Liver (tissue), 9 donors: ENCODE results near the gene SSC4D. TPM values are rescaled to one million over a fixed set of nuclear protein-coding genes. Genes with fewer than 3 reads are reported as not detected.
"Not testable (repeated sequence)": the region's sequence is repeated elsewhere in the genome, so short reads cannot be mapped to it uniquely, and the experiment has no call there.

Experiments used
- DNase-seq: peaks from one replicate; pipeline ENCODE4 v3.0.0-alpha.2; 2017; ENCODE audit warnings: low spot score
- H3K27ac ChIP-seq, 2 donors: one replicate each; pipeline ENCODE4 v1.7.0; 2013; ENCODE audit warnings: inconsistent platforms in 2 of 2, low read length in 2 of 2, control low read depth in 1 of 2, low read depth in 1 of 2, mild to moderate bottlenecking in 1 of 2
- H3K27me3 ChIP-seq, 4 donors: one replicate each; pipeline versions ENCODE4 v1.6.1 to v1.7.0; 2013; ENCODE audit warnings: low read length in 3 of 4, inconsistent platforms in 1 of 4, mild to moderate bottlenecking in 1 of 4, moderate library complexity in 1 of 4; ENCODE audit not compliant: control insufficient read depth in 4 of 4, insufficient read depth in 4 of 4
- H3K36me3 ChIP-seq, 4 donors: one replicate each; pipeline versions ENCODE4 v1.6.1 to v1.7.0; 2013; ENCODE audit warnings: low read length in 3 of 4, mild to moderate bottlenecking in 3 of 4, low read depth in 1 of 4, moderate library complexity in 1 of 4; ENCODE audit not compliant: control insufficient read depth in 4 of 4, insufficient read depth in 3 of 4
- H3K4me1 ChIP-seq, 4 donors: one replicate each; pipeline versions ENCODE4 v1.6.1 to v1.7.0; 2013; ENCODE audit warnings: low read length in 3 of 4, mild to moderate bottlenecking in 3 of 4, moderate library complexity in 1 of 4; ENCODE audit not compliant: control insufficient read depth in 4 of 4, insufficient read depth in 4 of 4
- H3K4me3 ChIP-seq, 3 donors: one replicate each; pipeline versions ENCODE4 v1.6.1 to v1.7.0; 2013; ENCODE audit warnings: low read length in 3 of 3, control low read depth in 1 of 3, low read depth in 1 of 3, mild to moderate bottlenecking in 1 of 3
- H3K9ac ChIP-seq, 2 donors: one replicate each; pipeline ENCODE4 v1.7.0; 2013; ENCODE audit warnings: low read length in 2 of 2, mild to moderate bottlenecking in 2 of 2, moderate library complexity in 2 of 2, control low read depth in 1 of 2, low read depth in 1 of 2
- H3K9me3 ChIP-seq, 4 donors: one replicate each; pipeline versions ENCODE4 v1.6.1 to v1.7.0; 2013; ENCODE audit warnings: low read length in 3 of 4; ENCODE audit not compliant: control insufficient read depth in 4 of 4
- EGR1 ChIP-seq, 2 donors: IDR thresholded peaks; 2 replicates each; pipeline ENCODE4 v1.6.1; 2016 to 2018; ENCODE audit warnings: antibody characterized with exemption in 2 of 2, low read depth in 2 of 2
- FOXA2 ChIP-seq: IDR thresholded peaks from 2 replicates; pipeline ENCODE4 v1.6.1; 2016; ENCODE audit warnings: antibody characterized with exemption
- GABPA ChIP-seq, 2 donors: IDR thresholded peaks in 1 of 2; conservative IDR thresholded peaks in 1 of 2; 2 replicates each; pipeline ENCODE4 v1.6.1; 2016; ENCODE audit warnings: antibody characterized with exemption in 2 of 2, mild to moderate bottlenecking in 1 of 2, moderate library complexity in 1 of 2
- HNF4A ChIP-seq, 2 donors: conservative IDR thresholded peaks; 2 replicates each; pipeline ENCODE4 v1.6.1; 2016; ENCODE audit warnings: antibody characterized with exemption in 2 of 2, mild to moderate bottlenecking in 2 of 2
- HNF4G ChIP-seq: IDR thresholded peaks from 2 replicates; pipeline ENCODE4 v1.6.1; 2016; ENCODE audit warnings: antibody characterized with exemption
- NR2F2 ChIP-seq: IDR thresholded peaks from 2 replicates; pipeline ENCODE4 v1.6.1; 2016; ENCODE audit warnings: antibody characterized with exemption
- RAD21 ChIP-seq, 2 donors: IDR thresholded peaks; 2 replicates each; pipeline ENCODE4 v1.6.1; 2016; ENCODE audit warnings: antibody characterized with exemption in 2 of 2, mild to moderate bottlenecking in 2 of 2
- RXRA ChIP-seq, 2 donors: IDR thresholded peaks; 2 replicates each; pipeline ENCODE4 v1.6.1; 2017 to 2018; ENCODE audit warnings: antibody characterized with exemption in 2 of 2, mild to moderate bottlenecking in 1 of 2
- SP1 ChIP-seq: IDR thresholded peaks from 2 replicates; pipeline ENCODE4 v1.6.1; 2018; ENCODE audit warnings: antibody characterized with exemption, mild to moderate bottlenecking
- TAF1 ChIP-seq: conservative IDR thresholded peaks from 2 replicates; pipeline ENCODE4 v1.6.1; 2016; ENCODE audit warnings: antibody characterized with exemption, mild to moderate bottlenecking
- YY1 ChIP-seq: IDR thresholded peaks from 2 replicates; pipeline ENCODE4 v1.6.1; 2016; ENCODE audit warnings: antibody characterized with exemption, mild to moderate bottlenecking
- WGBS: extraction: QIAGEN DNeasy Blood & Tissue Kit; methylation state at CpG from one replicate; pipeline ENCODE4 v1.1.7; 2013; 5-methylcytosine and 5-hydroxymethylcytosine counted together
- polyA plus RNA-seq, 2 donors: library from polyadenylated mRNA; stranded (reverse) in 1 of 2; unstranded in 1 of 2; fragments of 200-250 nt in 1 of 2; fragments of >200 nt in 1 of 2; fragmentation: Nextera tagmentation in 1 of 2; extraction: Ambion mirVana in 1 of 2; gene quantifications; one replicate each; pipeline versions ENCODE4 v1.2.1 to v1.2.3, GENCODE V29; 2013 to 2015
- total RNA-seq, 2 donors: library from RNA; depleted of rRNA; stranded (reverse); fragments of >200 nt; gene quantifications; one replicate each; pipeline ENCODE4 v1.2.3, GENCODE V29; 2014
- TF ChIP-seq, protein P1 (sequence below): IDR thresholded peaks from 2 replicates; pipeline ENCODE4 v1.6.1; 2016; ENCODE audit warnings: antibody characterized with exemption
- TF ChIP-seq, protein P2 (sequence below): IDR thresholded peaks from 2 replicates; pipeline ENCODE4 v1.6.1; 2016; ENCODE audit warnings: antibody characterized with exemption
- TF ChIP-seq, protein P3 (sequence below): IDR thresholded peaks from 2 replicates; pipeline ENCODE4 v1.6.1; 2016; ENCODE audit warnings: antibody characterized with exemption
- TF ChIP-seq, protein P4 (sequence below): IDR thresholded peaks from 2 replicates; pipeline ENCODE4 v1.6.1; 2016; ENCODE audit warnings: antibody characterized with exemption, mild to moderate bottlenecking
- TF ChIP-seq, protein P5 (sequence below): fragments of 150-350 bp; IDR thresholded peaks from 2 replicates; pipeline ENCODE4 v1.5.1; 2017; ENCODE audit warnings: improper control_type of control experiment, low read depth, low read length; ENCODE audit not compliant: missing input control
- donor health status: healthy.
- donor health status: healthy.
- donor health status: healthy.
- donor health status: healthy.
- donor health status: healthy.

SSC4D gene
- total and polyA plus RNA-seq, 4 donors, result 1.2 to 2.3 (median 1.5) TPM

DNA sequence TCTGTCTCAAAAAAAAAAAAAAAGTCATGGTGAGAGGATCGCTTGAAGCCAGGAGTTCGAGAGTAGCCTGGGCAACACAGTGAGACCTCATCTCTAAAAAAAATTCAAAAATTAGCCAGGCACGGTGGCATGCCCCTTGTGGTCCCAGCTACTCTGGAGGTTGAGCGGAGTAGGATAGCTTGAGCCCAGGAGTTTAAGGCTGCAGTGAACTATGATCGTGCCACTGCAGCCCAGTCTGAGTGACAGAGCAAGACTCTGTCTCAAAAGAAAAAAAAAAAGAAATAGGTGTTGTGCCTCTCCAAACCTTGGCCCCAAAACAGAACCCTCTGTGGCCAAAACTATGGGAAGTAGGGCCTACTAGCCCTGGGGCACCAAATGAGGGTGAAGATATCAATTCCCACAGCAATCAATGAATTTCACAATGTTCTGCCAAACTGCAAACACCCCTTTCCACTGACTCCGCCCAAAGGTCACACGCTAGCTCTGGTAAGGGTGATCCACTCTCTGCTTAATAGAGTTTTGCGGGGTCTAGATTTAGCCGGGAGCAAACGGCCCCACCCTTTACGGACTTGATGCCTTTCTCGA, 16.9 kb downstream of the SSC4D start (continued):
- TF ChIP-seq, protein P1, sequence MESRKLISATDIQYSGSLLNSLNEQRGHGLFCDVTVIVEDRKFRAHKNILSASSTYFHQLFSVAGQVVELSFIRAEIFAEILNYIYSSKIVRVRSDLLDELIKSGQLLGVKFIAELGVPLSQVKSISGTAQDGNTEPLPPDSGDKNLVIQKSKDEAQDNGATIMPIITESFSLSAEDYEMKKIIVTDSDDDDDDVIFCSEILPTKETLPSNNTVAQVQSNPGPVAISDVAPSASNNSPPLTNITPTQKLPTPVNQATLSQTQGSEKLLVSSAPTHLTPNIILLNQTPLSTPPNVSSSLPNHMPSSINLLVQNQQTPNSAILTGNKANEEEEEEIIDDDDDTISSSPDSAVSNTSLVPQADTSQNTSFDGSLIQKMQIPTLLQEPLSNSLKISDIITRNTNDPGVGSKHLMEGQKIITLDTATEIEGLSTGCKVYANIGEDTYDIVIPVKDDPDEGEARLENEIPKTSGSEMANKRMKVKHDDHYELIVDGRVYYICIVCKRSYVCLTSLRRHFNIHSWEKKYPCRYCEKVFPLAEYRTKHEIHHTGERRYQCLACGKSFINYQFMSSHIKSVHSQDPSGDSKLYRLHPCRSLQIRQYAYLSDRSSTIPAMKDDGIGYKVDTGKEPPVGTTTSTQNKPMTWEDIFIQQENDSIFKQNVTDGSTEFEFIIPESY, result peak; percentile 72
- peak; percentile 92 for TF ChIP-seq NR2F2
- TF ChIP-seq HNF4A (conservative IDR thresholded peaks at IDR 0.05), result peak; percentile 75 to 77
- TF ChIP-seq EGR1 (IDR thresholded peaks at IDR 0.05; ENCODE audit: low read depth in 2 of 2), result peak in 1 of 2 donors; percentile 45
- TF ChIP-seq SP1, result peak; percentile 90
- TF ChIP-seq, protein P2, sequence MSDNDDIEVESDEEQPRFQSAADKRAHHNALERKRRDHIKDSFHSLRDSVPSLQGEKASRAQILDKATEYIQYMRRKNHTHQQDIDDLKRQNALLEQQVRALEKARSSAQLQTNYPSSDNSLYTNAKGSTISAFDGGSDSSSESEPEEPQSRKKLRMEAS, result peak; percentile 73
- TF ChIP-seq, protein P3, sequence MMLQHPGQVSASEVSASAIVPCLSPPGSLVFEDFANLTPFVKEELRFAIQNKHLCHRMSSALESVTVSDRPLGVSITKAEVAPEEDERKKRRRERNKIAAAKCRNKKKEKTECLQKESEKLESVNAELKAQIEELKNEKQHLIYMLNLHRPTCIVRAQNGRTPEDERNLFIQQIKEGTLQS, result no peak

DNA sequence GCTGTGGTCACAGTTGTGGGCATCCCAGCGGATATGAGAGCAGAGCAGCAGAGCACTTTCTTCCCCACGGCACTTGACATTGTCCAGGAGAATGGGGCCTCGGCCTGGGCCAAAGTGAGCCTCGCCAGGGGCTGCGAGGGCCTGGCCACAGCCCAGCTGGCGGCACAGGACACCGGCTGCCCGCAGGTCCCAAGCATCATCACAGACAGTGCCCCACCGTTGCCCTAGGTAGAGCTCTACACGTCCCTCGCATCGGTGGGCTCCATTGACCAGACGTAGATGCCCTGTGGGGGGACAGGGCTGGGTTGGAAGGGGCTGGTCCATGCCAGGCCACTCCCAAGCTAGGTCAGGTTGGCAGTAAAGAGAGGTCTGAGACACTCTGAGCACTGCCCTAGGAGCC, 19.4 kb downstream of the SSC4D start:
- no peak for DNase-seq
- Histone ChIP-seq H3K27me3 (no peaks in the 10 kb centered on the region), H3K9me3 (no peaks in the 10 kb centered on the region), H3K4me1 (peaks cover 0 to 14% (median 8%) of the 10 kb centered on the region in 4 donors), H3K4me3 (no peak overlapping the region), H3K9ac (no peak overlapping the region), H3K27ac (no peak overlapping the region), H3K36me3 (no peaks in the 10 kb centered on the region)
- 98% methylated on average over 13 of the region's 13 CpGs for WGBS
- no peak for TF ChIP-seq RXRA (IDR thresholded peaks at IDR 0.05)
- no peak for TF ChIP-seq HNF4G
- TF ChIP-seq, protein P2, result no peak
- TF ChIP-seq GABPA (IDR thresholded peaks at IDR 0.05 in 1 of 2, conservative IDR thresholded peaks at IDR 0.05 in 1 of 2), result no peak
- no peak for TF ChIP-seq NR2F2
- TF ChIP-seq EGR1 (IDR thresholded peaks at IDR 0.05; ENCODE audit: low read depth in 2 of 2), result no peak
- TF ChIP-seq, protein P4, sequence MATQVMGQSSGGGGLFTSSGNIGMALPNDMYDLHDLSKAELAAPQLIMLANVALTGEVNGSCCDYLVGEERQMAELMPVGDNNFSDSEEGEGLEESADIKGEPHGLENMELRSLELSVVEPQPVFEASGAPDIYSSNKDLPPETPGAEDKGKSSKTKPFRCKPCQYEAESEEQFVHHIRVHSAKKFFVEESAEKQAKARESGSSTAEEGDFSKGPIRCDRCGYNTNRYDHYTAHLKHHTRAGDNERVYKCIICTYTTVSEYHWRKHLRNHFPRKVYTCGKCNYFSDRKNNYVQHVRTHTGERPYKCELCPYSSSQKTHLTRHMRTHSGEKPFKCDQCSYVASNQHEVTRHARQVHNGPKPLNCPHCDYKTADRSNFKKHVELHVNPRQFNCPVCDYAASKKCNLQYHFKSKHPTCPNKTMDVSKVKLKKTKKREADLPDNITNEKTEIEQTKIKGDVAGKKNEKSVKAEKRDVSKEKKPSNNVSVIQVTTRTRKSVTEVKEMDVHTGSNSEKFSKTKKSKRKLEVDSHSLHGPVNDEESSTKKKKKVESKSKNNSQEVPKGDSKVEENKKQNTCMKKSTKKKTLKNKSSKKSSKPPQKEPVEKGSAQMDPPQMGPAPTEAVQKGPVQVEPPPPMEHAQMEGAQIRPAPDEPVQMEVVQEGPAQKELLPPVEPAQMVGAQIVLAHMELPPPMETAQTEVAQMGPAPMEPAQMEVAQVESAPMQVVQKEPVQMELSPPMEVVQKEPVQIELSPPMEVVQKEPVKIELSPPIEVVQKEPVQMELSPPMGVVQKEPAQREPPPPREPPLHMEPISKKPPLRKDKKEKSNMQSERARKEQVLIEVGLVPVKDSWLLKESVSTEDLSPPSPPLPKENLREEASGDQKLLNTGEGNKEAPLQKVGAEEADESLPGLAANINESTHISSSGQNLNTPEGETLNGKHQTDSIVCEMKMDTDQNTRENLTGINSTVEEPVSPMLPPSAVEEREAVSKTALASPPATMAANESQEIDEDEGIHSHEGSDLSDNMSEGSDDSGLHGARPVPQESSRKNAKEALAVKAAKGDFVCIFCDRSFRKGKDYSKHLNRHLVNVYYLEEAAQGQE, result no peak
- TF ChIP-seq, protein P1, result no peak
- TF ChIP-seq, protein P3, result no peak
- TF ChIP-seq FOXA2, result no peak
- TF ChIP-seq RAD21 (IDR thresholded peaks at IDR 0.05), result no peak
- no peak for TF ChIP-seq HNF4A (conservative IDR thresholded peaks at IDR 0.05)
- TF ChIP-seq SP1, result no peak
- no peak for TF ChIP-seq TAF1
- TF ChIP-seq, protein P5, sequence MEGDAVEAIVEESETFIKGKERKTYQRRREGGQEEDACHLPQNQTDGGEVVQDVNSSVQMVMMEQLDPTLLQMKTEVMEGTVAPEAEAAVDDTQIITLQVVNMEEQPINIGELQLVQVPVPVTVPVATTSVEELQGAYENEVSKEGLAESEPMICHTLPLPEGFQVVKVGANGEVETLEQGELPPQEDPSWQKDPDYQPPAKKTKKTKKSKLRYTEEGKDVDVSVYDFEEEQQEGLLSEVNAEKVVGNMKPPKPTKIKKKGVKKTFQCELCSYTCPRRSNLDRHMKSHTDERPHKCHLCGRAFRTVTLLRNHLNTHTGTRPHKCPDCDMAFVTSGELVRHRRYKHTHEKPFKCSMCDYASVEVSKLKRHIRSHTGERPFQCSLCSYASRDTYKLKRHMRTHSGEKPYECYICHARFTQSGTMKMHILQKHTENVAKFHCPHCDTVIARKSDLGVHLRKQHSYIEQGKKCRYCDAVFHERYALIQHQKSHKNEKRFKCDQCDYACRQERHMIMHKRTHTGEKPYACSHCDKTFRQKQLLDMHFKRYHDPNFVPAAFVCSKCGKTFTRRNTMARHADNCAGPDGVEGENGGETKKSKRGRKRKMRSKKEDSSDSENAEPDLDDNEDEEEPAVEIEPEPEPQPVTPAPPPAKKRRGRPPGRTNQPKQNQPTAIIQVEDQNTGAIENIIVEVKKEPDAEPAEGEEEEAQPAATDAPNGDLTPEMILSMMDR, result no peak
- TF ChIP-seq YY1, result no peak

DNA sequence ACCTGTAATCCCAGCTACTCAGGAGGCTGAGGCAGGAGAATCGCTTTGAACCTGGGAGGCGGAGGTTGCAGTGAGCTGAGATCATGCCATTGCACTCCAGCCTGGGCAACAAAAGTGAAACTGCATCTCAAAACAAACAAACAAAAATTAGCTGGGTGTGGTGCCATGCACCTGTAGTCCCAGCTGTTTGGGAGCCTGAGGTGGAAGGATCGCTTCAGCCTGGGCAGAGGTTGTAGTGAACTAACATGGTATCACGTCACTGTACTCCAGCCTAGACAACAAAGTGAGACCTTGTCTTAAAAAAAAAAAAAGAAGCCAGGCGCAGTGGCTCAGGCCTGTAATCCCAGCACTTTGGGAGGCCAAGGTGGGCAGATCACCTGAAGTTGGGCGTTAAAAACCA, 21.7 kb downstream of the SSC4D start:
- not testable (repeated sequence) for H3K9ac ChIP-seq, H3K36me3 ChIP-seq, H3K27ac ChIP-seq, H3K27me3 ChIP-seq, DNase-seq, H3K4me3 ChIP-seq, H3K4me1 ChIP-seq, H3K9me3 ChIP-seq
- WGBS, result 93% methylated on average over 6 of the region's 6 CpGs
